Measurements from ENCODE around the gene TMEM258. TPM values are rescaled to one million over a fixed set of nuclear protein-coding genes. Genes with fewer than 3 reads are reported as not detected.

The TMEM258 gene
- total and polyA plus RNA-seq, 2 of the 4 experiments (the other 2 are of a cell fraction), result 107 to 280 TPM

Other genes starting within 250 kb of the TMEM258 start
- under 0.01 TPM in 1 of 2 replicates, not detected in the other for gene SYT7, start 211.5 kb downstream of the TMEM258 start, total RNA-seq (2012; rRNA removed)
- 0.19 and 0.26 TPM in 2 replicates for gene SYT7, start 211.5 kb downstream of the TMEM258 start, polyA plus RNA-seq (2012; rRNA removed)
- 0.83 and 0.90 TPM in 2 replicates for gene DAGLA, start 112.2 kb downstream of the TMEM258 start, total RNA-seq (2012; rRNA removed)
- gene DAGLA, start 112.2 kb downstream of the TMEM258 start, polyA plus RNA-seq (2012; rRNA removed), result 3.8 and 4.6 TPM in 2 replicates
- gene MYRF, start 40.0 kb downstream of the TMEM258 start, total RNA-seq (2012; rRNA removed), result 1.6 and 1.7 TPM in 2 replicates
- gene MYRF, start 40.0 kb downstream of the TMEM258 start, polyA plus RNA-seq (2012; rRNA removed), result 10.6 and 10.7 TPM in 2 replicates
- 41.9 and 43.9 TPM in 2 replicates for gene FEN1, start 312 bp upstream of the TMEM258 start, total RNA-seq (2012; rRNA removed)
- gene FEN1, start 312 bp upstream of the TMEM258 start, polyA plus RNA-seq (2012; rRNA removed), result 21.3 and 23.0 TPM in 2 replicates
- gene FADS1, start 24.4 kb upstream of the TMEM258 start, total RNA-seq (2012; rRNA removed), result 16.3 and 16.9 TPM in 2 replicates
- gene FADS1, start 24.4 kb upstream of the TMEM258 start, polyA plus RNA-seq (2012; rRNA removed), result 17.6 and 18.4 TPM in 2 replicates
- 31.9 and 33.3 TPM in 2 replicates for gene FADS2, start 35.7 kb upstream of the TMEM258 start, total RNA-seq (2012; rRNA removed)
- gene FADS2, start 35.7 kb upstream of the TMEM258 start, polyA plus RNA-seq (2012; rRNA removed), result 88.4 and 98.4 TPM in 2 replicates
- 38.0 and 54.5 TPM in 2 replicates for gene FADS3, start 98.9 kb upstream of the TMEM258 start, total RNA-seq (2012; rRNA removed)
- gene FADS3, start 98.9 kb upstream of the TMEM258 start, polyA plus RNA-seq (2012; rRNA removed), result 110 and 147 TPM in 2 replicates
- 0.28 and 0.72 TPM in 2 replicates for gene RAB3IL1, start 125.0 kb upstream of the TMEM258 start, total RNA-seq (2012; rRNA removed)
- gene RAB3IL1, start 125.0 kb upstream of the TMEM258 start, polyA plus RNA-seq (2012; rRNA removed), result 1.9 TPM in 2 replicates
- 0.83 and 0.90 TPM in 2 replicates for gene BEST1, start 157.8 kb upstream of the TMEM258 start, total RNA-seq (2012; rRNA removed)
- gene BEST1, start 157.8 kb upstream of the TMEM258 start, polyA plus RNA-seq (2012; rRNA removed), result 1.2 and 1.4 TPM in 2 replicates
- gene FTH1, start 175.0 kb upstream of the TMEM258 start, total RNA-seq (2012; rRNA removed), result 344 and 385 TPM in 2 replicates
- gene FTH1, start 175.0 kb upstream of the TMEM258 start, polyA plus RNA-seq (2012; rRNA removed), result 2,453 and 2,516 TPM in 2 replicates

Data from IMR-90 (cell line).